K562 treated with DMSO at 1 percent for 24 hours (cell line): ENCODE data around the gene CDH15. TPM values are rescaled to one million over a fixed set of nuclear protein-coding genes. Genes with fewer than 3 reads are reported as not detected.

Experiments
- total RNA-seq: library from RNA; unstranded; fragments of 300-600 nt; gene quantifications from 2 replicates; pipeline ENCODE4 v1.2.3, GENCODE V29; 2022; ENCODE audit warnings: low read depth; ENCODE audit not compliant: insufficient read depth

CDH15 gene, protein sequence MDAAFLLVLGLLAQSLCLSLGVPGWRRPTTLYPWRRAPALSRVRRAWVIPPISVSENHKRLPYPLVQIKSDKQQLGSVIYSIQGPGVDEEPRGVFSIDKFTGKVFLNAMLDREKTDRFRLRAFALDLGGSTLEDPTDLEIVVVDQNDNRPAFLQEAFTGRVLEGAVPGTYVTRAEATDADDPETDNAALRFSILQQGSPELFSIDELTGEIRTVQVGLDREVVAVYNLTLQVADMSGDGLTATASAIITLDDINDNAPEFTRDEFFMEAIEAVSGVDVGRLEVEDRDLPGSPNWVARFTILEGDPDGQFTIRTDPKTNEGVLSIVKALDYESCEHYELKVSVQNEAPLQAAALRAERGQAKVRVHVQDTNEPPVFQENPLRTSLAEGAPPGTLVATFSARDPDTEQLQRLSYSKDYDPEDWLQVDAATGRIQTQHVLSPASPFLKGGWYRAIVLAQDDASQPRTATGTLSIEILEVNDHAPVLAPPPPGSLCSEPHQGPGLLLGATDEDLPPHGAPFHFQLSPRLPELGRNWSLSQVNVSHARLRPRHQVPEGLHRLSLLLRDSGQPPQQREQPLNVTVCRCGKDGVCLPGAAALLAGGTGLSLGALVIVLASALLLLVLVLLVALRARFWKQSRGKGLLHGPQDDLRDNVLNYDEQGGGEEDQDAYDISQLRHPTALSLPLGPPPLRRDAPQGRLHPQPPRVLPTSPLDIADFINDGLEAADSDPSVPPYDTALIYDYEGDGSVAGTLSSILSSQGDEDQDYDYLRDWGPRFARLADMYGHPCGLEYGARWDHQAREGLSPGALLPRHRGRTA
- 0.08 and 0.28 TPM in 2 replicates for total RNA-seq

DNA sequence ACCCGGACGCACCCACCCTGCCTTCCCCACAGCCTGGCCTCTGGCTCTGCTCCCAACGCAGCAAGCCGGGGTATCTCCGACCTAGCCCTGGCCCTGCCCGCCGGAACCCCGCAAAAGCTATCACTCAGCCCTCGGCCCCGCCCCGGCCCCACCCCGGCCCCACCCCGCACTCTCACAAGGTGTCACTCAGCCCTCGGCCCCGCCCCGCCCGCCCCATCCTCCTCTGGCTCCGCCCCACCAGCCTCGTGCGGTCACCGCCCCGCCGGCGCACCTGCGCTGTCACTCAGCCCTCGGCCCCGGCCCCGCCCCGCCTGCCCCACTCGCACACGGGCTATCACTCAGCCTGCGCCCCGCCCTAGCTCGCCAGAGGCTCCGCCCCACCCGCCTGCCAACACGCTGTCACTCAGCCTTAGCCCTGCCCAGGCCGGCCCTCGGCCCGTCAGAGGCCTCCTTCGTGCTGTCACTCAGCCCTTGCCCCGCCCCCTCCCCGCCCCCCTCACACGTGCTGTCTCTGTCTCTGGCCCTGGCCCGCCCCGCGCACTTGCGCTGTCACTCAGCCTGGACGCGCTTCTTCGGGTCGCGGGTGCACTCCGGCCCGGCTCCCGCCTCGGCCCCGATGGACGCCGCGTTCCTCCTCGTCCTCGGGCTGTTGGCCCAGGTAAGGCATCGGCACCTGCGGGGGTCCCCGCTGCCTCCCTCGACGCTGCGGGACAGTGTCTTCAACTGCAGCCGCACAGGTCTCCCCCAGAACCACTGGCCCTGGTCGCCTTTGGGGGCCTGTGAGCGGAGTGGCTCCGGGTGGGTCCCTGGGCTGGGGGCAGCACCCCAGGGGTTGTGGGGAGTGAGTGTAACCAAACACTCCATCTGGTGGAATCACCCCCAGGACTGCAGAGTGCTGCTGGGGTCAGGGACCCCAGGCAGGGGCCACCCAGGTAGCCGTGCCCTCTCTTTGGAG, at the start of gene CDH15:
TSS of gene CDH15 (plus strand) at position 533 of the 955 bp plus-strand sequence. CDS start at position 617, 84 bp downstream.

DNA sequence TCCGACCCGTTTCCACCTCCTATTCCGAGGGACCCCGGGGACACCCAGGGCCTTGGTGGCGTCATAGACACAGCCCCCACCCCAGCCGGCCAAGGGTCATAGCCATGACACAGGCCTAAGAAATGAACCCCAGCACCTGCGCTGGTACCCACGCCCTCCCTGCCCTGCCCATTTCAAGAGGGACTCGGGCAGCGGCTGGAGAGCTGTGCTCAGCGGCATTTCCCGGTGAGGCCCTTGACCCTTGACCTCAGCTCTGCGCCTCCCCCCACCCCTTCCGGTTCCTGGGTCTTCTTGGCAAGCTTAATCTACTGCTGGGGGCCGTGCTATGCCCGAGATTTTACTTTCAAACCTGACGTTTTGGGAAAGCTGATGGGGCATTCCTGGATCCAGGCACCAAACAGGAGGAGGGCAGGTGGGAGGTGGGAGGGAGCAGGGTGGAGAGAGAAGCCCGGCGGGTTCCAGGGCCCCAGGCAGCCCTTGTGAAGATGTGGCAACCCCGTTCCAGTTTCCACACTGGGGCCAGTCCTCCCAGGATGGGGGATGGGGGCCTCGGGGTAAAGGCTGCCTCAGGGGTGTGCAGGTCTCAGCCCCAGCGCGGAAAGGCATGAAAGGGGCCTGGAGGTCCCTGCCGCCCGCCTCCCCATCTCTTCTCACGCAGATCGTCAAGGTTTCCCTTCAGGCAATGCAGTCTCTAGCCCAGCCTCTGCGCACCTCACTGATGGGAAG, 28.7 kb downstream of the CDH15 start, which contains the start of gene SLC22A31:
TSS of gene SLC22A31 (minus strand) at position 414 of the 726 bp plus-strand sequence. CDS start at position 378, 36 bp downstream.

DNA sequence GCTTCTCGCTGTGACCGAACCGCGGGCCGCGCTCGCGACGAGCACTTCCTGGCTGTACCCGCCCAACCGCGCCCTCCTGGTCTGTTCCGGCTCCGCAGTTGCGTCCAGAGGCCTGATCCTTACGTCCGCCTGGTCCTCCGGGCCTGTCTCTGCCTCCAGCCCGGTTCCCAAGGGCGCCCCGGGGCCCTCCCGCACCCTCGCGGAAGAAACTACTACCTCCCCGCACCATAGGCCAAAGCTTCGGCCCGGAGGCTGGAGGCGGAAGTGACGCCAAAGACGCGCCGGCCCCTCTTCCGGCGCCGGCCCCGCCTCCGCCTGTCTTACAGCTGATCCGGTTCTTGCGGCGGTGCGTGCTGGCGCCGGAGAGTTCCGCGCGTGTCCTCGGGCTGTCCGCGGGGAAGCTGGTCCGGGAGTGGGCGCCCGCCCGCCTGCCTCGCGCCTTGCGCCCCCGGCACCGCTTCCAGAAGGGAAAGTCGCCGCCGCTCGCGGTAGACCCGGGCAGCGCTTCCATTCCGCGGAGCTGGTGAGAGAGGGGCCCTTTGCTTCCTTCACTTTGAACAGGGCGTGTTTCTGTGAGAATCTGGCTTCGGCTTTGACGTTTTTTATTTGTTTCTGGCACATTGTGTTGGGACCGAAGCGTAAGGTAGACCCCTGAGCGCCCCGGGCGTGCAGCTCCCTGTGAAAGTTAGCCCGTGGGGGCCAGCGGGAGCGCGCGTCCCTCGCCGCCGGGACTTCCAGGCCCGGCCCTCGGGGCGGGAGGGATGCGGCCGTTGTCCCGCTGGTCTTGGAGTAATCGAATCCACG, 46.0 kb downstream of the CDH15 start, which contains the start of gene ZNF778:
TSS of gene ZNF778 (plus strand) at position 316 of the 804 bp plus-strand sequence. CDS start 3,425 bp downstream, outside the sequence.

Other genes starting within 250 kb of the CDH15 start
- gene CBFA2T3, start 194.5 kb upstream of the CDH15 start, total RNA-seq: 34.3 and 36.5 TPM in 2 replicates
- 31.0 and 37.0 TPM in 2 replicates for gene ACSF3, start 77.9 kb upstream of the CDH15 start, total RNA-seq
- 0.49 TPM in 1 of 2 replicates, not detected in the other for gene SLC22A31, start 28.8 kb downstream of the CDH15 start, total RNA-seq
- 5.6 and 14.1 TPM in 2 replicates for gene ZNF778, start 46.0 kb downstream of the CDH15 start, total RNA-seq